ENCODE data around the gene ZCRB1.
"Not testable (repeated sequence)": the region's sequence is repeated elsewhere in the genome, so short reads cannot be mapped to it uniquely, and the experiment has no call there.

ZCRB1 gene

GRCh38 chr12:42332301-42333285 is 6.7 kb upstream of the ZCRB1 start:
- DNase-seq (ENCODE audit: low read depth): no peak
- H3K4me3 ChIP-seq (ENCODE audit: low read depth, low read length): no peak overlapping the region

- DNase-seq (ENCODE audit: low read depth); H3K4me3 ChIP-seq (ENCODE audit: low read depth, low read length): not testable (repeated sequence)
Observed at GRCh38 chr12:42330097-42330496, 4.2 kb upstream of the ZCRB1 start.

DNA sequence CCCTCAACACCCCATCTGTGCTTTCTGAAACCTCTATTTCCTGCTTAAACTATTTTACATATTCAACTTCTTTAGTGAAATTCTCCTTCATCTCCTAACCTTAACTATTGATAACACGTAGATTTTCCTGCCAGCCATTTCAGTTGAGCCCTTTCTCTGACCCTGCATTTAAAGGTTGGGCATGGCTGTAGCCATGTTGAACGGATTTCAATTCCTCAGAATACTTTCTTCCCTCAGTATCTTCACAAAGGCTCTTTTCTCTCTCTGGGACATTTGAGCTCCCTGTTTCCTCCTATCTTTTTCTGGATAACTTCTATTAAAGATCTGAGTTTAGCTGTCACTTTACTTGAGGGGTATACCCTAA is 1.3 kb upstream of the ZCRB1 start:
- peak overlapping the region; percentile 91 for H3K4me3 ChIP-seq (ENCODE audit: low read depth, low read length)
- no peak for DNase-seq (ENCODE audit: low read depth)

DNA sequence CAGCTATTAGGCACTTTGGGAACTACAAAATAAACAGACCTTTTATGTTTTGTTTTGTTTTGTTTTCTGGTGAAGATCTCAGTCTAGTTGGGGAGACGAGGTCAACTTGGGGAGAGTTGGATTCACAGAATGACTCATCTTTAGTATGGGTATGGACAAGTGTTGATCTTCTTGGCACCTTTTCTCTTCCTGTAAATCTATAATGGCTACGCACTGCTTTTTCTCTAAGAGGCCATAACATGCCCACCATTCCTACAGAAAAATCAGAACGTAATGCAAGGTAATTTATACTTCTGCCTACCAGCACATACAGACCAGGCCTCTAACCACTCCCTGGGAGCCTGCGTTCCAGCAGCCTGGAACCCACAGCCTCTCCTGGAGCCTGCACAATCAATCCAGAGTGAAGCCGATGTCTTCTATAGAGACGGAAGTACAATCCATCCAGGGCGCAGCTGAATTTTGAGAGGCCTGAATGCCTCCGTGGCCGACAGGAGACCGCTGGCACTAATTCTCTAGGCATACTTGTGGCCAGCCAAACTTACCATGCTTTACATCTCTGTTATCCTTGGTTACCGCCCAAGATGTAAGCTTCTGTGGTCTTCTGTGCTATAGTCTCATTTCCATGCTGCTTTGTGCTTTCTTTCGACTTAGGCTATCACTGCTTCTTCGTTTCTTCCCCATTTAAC is 790 bp upstream of the ZCRB1 start:
- no peak for DNase-seq (ENCODE audit: low read depth)
- peak overlapping the region; percentile 91 for H3K4me3 ChIP-seq (ENCODE audit: low read depth, low read length)

GRCh38 chr12:42325326-42325652 is 605 bp downstream of the ZCRB1 start:
- no peak for DNase-seq (ENCODE audit: low read depth)
- peak overlapping the region; percentile 91 for H3K4me3 ChIP-seq (ENCODE audit: low read depth, low read length)

- no peak overlapping the region for H3K4me3 ChIP-seq (ENCODE audit: low read depth, low read length)
- DNase-seq (ENCODE audit: low read depth): no peak
Observed at GRCh38 chr12:42323856-42324255, 2.0 kb downstream of the ZCRB1 start.

DNA sequence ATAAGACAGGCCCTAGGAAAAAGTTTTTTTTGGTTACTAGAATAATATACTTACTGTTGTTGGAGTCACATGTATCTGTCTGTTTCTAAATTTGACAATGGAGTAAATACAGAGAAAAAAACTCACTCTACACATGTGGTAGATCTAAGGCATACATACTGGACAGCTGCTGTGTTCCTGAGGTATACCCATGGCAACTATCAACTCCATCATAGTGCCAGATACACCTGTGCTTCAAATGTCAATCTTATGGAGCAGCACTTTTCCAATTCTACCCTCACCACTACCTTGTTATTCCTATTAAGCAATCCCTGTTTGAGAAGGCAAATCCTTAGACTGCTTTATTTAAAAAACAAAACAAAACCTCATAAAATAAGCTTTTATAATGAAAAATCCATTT is 3.3 kb downstream of the ZCRB1 start:
- H3K4me3 ChIP-seq (ENCODE audit: low read depth, low read length): no peak overlapping the region
- DNase-seq (ENCODE audit: low read depth): no peak

DNA sequence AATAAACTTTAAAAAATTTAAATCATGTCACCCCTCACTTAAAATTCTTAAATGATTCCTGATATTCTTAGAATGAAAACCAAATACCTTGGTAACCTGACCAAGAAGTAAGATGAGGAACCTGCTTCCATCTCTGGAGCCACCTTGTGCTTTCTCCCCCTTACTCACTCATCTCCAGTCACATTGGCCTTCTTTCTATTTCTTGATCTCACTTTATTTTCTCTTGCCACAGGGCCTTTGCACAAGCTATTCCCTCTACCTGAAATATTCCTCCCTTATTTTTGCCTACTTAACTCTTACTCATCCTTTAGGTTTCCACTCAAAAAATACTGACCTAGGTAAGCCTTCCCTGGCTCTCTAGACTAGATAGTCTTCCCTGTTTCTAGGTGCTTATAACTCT is 5.1 kb downstream of the ZCRB1 start:
- no peak overlapping the region for H3K4me3 ChIP-seq (ENCODE audit: low read depth, low read length)
- no peak for DNase-seq (ENCODE audit: low read depth)

GRCh38 chr12:42315108-42315507 is 10.8 kb downstream of the ZCRB1 start:
- DNase-seq (ENCODE audit: low read depth): no peak
- H3K4me3 ChIP-seq (ENCODE audit: low read depth, low read length): no peak overlapping the region

GRCh38 chr12:42309996-42310395 is 15.9 kb downstream of the ZCRB1 start:
- H3K4me3 ChIP-seq (ENCODE audit: low read depth, low read length): no peak overlapping the region
- DNase-seq (ENCODE audit: low read depth): no peak

DNA sequence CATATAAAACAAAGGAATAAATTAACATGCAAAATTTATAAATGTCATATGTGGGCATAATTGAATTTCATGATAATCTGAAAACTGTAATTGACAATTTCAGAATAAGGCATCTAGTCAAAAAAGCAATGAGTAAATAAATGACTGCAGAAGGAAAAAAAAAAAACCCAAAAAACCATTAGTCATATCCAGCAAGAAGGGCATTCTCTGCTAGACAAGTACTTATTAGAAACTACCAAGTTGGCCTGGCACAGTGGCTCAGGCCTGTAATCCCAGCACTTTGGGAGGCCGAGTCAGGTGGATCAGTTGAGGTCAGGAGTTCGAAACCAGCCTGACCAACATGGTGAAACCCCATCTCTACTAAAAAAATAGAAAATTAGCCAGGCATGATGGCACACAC is 17.5 kb downstream of the ZCRB1 start:
- no peak overlapping the region for H3K4me3 ChIP-seq (ENCODE audit: low read depth, low read length)
- no peak for DNase-seq (ENCODE audit: low read depth)

- H3K4me3 ChIP-seq (ENCODE audit: low read depth, low read length): no peak overlapping the region
Observed at GRCh38 chr12:42306297-42306696, 19.6 kb downstream of the ZCRB1 start.

GRCh38 chr12:42299392-42300308 is 26.2 kb downstream of the ZCRB1 start:
- peak; percentile 60 for DNase-seq (ENCODE audit: low read depth)
- no peak overlapping the region for H3K4me3 ChIP-seq (ENCODE audit: low read depth, low read length)

More at GRCh38 chr12:42306297-42306696, 19.6 kb downstream of the ZCRB1 start:
- DNase-seq (ENCODE audit: low read depth): no peak

- no peak overlapping the region for H3K4me3 ChIP-seq (ENCODE audit: low read depth, low read length)
- no peak for DNase-seq (ENCODE audit: low read depth)
Observed at GRCh38 chr12:42298887-42299286, 27.0 kb downstream of the ZCRB1 start.

GRCh38 chr12:42296503-42297109 is 29.3 kb downstream of the ZCRB1 start:
- DNase-seq (ENCODE audit: low read depth): no peak
- no peak overlapping the region for H3K4me3 ChIP-seq (ENCODE audit: low read depth, low read length)

GRCh38 chr12:42291680-42292079 is 34.2 kb downstream of the ZCRB1 start:
- DNase-seq (ENCODE audit: low read depth): no peak
- H3K4me3 ChIP-seq (ENCODE audit: low read depth, low read length): no peak overlapping the region

- no peak for DNase-seq (ENCODE audit: low read depth)
- H3K4me3 ChIP-seq (ENCODE audit: low read depth, low read length): no peak overlapping the region
Observed at GRCh38 chr12:42288544-42288943, 37.4 kb downstream of the ZCRB1 start.

GRCh38 chr12:42286741-42287140 is 39.2 kb downstream of the ZCRB1 start:
- DNase-seq (ENCODE audit: low read depth): no peak
- no peak overlapping the region for H3K4me3 ChIP-seq (ENCODE audit: low read depth, low read length)

DNA sequence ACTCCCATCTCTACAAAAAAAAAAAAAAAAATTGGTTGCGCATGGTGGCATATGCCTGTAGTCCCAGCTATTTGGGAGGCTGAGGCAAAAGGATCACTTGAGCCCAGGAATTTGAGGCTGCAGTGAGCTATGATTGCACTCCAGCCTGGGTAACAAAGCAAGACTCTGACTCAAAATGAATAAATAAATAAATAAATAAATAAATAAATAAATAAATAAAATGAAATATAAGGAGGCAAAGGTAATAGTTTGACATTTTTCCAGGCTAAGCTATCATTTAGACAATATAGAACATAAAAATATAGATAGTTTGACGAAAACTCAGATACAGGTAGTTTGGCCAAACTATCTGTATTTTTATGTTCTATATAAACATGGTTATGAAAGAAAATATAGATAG is 40.5 kb downstream of the ZCRB1 start:
- H3K4me3 ChIP-seq (ENCODE audit: low read depth, low read length): no peak overlapping the region
- DNase-seq (ENCODE audit: low read depth): no peak
